H54 (cell line): ENCODE measurements around the gene CDCP2.

ENCODE experiments used
- DNase-seq: peaks from one replicate; pipeline ENCODE4 v3.0.0; 2011; ENCODE audit warnings: low spot score, mixed read lengths; ENCODE audit not compliant: insufficient read length
- FAIRE-seq: peaks from 3 replicates; lab custom pipeline; 2011; peaks lifted over from hg19 to GRCh38; lab: Jason Lieb, UNC
- POLR2A ChIP-seq: IDR thresholded peaks from 2 replicates; pipeline ENCODE4 v1.6.1; 2011; ENCODE audit warnings: low read depth, mild to moderate bottlenecking, low read length

The CDCP2 gene

GRCh38 chr1:54122135-54122751, 30.6 kb downstream of the CDCP2 start:
- DNase-seq = no peak
- TF ChIP-seq POLR2A = no peak
- no peak for FAIRE-seq

GRCh38 chr1:54121482-54122134, 31.2 kb downstream of the CDCP2 start:
- no peak for TF ChIP-seq POLR2A
- FAIRE-seq (no peak), DNase-seq (peak; percentile 83)

GRCh38 chr1:54120698-54121481, 31.9 kb downstream of the CDCP2 start:
- no peak for TF ChIP-seq POLR2A
- DNase-seq (no peak), FAIRE-seq (no peak)

GRCh38 chr1:54120018-54120697, 32.6 kb downstream of the CDCP2 start:
- TF ChIP-seq POLR2A = no peak
- DNase-seq (no peak), FAIRE-seq (no peak)

- DNase-seq = peak; percentile 89
- no peak for TF ChIP-seq POLR2A
- FAIRE-seq = no peak
These were observed 34.1 kb downstream of the CDCP2 start for GRCh38 chr1:54118704-54119103.

- FAIRE-seq (no peak), DNase-seq (peak; percentile 74)
- TF ChIP-seq POLR2A = no peak
These were observed 34.8 kb downstream of the CDCP2 start for GRCh38 chr1:54117815-54118563.

GRCh38 chr1:54115520-54115919, 37.3 kb downstream of the CDCP2 start:
- no peak for FAIRE-seq
- no peak for DNase-seq
- no peak for TF ChIP-seq POLR2A

GRCh38 chr1:54114955-54115354, 37.8 kb downstream of the CDCP2 start:
- no peak for TF ChIP-seq POLR2A
- DNase-seq (no peak), FAIRE-seq (no peak)

GRCh38 chr1:54114001-54114400, 38.8 kb downstream of the CDCP2 start:
- TF ChIP-seq POLR2A = no peak
- no peak for FAIRE-seq
- DNase-seq = no peak

GRCh38 chr1:54112705-54113368, 40.0 kb downstream of the CDCP2 start:
- TF ChIP-seq POLR2A = no peak
- no peak for FAIRE-seq
- no peak for DNase-seq

- TF ChIP-seq POLR2A = no peak
- FAIRE-seq (no peak), DNase-seq (no peak)
These were observed 40.8 kb downstream of the CDCP2 start for GRCh38 chr1:54112027-54112426.

GRCh38 chr1:54111624-54112023, 41.2 kb downstream of the CDCP2 start:
- FAIRE-seq (no peak), DNase-seq (no peak)
- TF ChIP-seq POLR2A = no peak

- FAIRE-seq (no peak), DNase-seq (no peak)
- no peak for TF ChIP-seq POLR2A
These were observed 41.8 kb downstream of the CDCP2 start for GRCh38 chr1:54110996-54111395.
